ENCODE measurements around the gene ALX3.

DNA sequence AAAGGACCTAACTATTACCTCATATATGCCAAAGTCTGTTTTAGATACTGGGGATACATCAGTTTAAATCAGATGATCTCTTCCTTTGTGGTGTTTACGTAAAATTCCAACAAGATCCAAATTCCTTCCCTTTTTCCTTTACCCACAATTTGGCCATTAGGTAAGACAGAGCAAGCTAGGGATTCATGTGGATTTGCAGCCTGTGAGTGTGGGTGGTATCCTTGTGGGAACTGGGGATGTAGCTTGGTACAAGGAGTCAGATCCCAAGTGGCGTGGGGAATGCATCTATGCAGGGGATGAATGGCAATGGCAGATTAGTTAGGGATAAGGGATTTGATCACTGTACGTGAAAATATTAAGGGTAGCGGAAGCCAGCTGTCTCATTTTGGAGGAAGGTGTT lies 45.9 kb downstream of the ALX3 start:
- TF ChIP-seq CTCF (conservative IDR thresholded peaks at IDR 0.05; ENCODE audit: low read length), result no peak
- no peak for TF ChIP-seq EZH2phosphoT487 (IDR thresholded peaks at IDR 0.05; ENCODE audit: borderline replicate concordance, low read depth, low read length)

Measured in OCI-LY7 (cell line).